ENCODE data around the gene WDR70.
"Not testable (repeated sequence)": the region's sequence is repeated elsewhere in the genome, so short reads cannot be mapped to it uniquely, and the experiment has no call there.

Gene WDR70

GRCh38 chr5:37679903-37680302, 300.8 kb downstream of the WDR70 start:
- H3K4me1 ChIP-seq (ENCODE audit: control insufficient read depth in 2 of 2, insufficient read depth in 1 of 2, low read depth in 1 of 2, low read length in 2 of 2); H3K14ac ChIP-seq (ENCODE audit: low read length); H3K9me3 ChIP-seq (replicated peaks in 1 of 2; ENCODE audit: control insufficient read depth in 2 of 2, insufficient read depth in 1 of 2, low read depth in 1 of 2, low read length in 2 of 2); H3K79me1 ChIP-seq (ENCODE audit: low read depth, low read length); H2BK12ac ChIP-seq (ENCODE audit: low read length); H3K18ac ChIP-seq (ENCODE audit: low read length); H2BK120ac ChIP-seq (ENCODE audit: low read depth, low read length); H3K27me3 ChIP-seq (ENCODE audit: control insufficient read depth in 3 of 3, insufficient read depth in 3 of 3, low read depth in 1 of 3, low read length in 3 of 3); H2BK15ac ChIP-seq (ENCODE audit: low read length); H3K23ac ChIP-seq (ENCODE audit: low read depth, low read length, poor library complexity); H3K9ac ChIP-seq (ENCODE audit: low read depth, low read length, poor library complexity); H3K36me3 ChIP-seq (replicated peaks in 1 of 2; ENCODE audit: control insufficient read depth in 2 of 2, insufficient read depth in 2 of 2, low read length in 2 of 2); H4K8ac ChIP-seq (ENCODE audit: low read depth, low read length); H4K91ac ChIP-seq (ENCODE audit: low read depth, low read length, poor library complexity); H2BK5ac ChIP-seq (ENCODE audit: low read length); H2AFZ ChIP-seq (ENCODE audit: low read length); H3K27ac ChIP-seq (replicated peaks; ENCODE audit: low read length); H3K4me2 ChIP-seq (ENCODE audit: insufficient read depth, low read length, poor library complexity, severe bottlenecking); DNase-seq (ENCODE audit: low spot score); H3K4me3 ChIP-seq (ENCODE audit: low read length in 2 of 2); H2AK5ac ChIP-seq (ENCODE audit: low read depth, low read length); H3K4ac ChIP-seq (ENCODE audit: low read length): not testable (repeated sequence)
- WGBS, 2 donors (ENCODE audit: extremely low coverage in 2 of 2, insufficient read length in 2 of 2, insufficient replicate concordance in 1 of 2) = no CpG with 5 or more reads among the region's 4 CpGs

- no peak overlapping the region for H3K4me2 ChIP-seq (ENCODE audit: insufficient read depth, low read length, poor library complexity, severe bottlenecking)
- no peak overlapping the region for H2AFZ ChIP-seq (ENCODE audit: low read length)
- H2BK12ac ChIP-seq (ENCODE audit: low read length) = no peak overlapping the region
- no peak overlapping the region for H3K14ac ChIP-seq (ENCODE audit: low read length)
- no peak overlapping the region for H3K4me3 ChIP-seq (ENCODE audit: low read length in 2 of 2)
- H3K4me1 ChIP-seq (ENCODE audit: control insufficient read depth in 2 of 2, insufficient read depth in 1 of 2, low read depth in 1 of 2, low read length in 2 of 2) = no peaks in the 10 kb centered on the region
- no peak overlapping the region for H2BK15ac ChIP-seq (ENCODE audit: low read length)
- WGBS, 2 donors (ENCODE audit: extremely low coverage in 2 of 2, insufficient read length in 2 of 2, insufficient replicate concordance in 1 of 2) = no CpG with 5 or more reads among the region's 1 CpG
- H3K27me3 ChIP-seq (ENCODE audit: control insufficient read depth in 3 of 3, insufficient read depth in 3 of 3, low read depth in 1 of 3, low read length in 3 of 3) = no peaks in the 10 kb centered on the region
- H3K27ac ChIP-seq (replicated peaks; ENCODE audit: low read length) = no peak overlapping the region
- peaks cover 5% of the 10 kb centered on the region for H3K79me1 ChIP-seq (ENCODE audit: low read depth, low read length)
- H2BK5ac ChIP-seq (ENCODE audit: low read length) = no peak overlapping the region
- H4K91ac ChIP-seq (ENCODE audit: low read depth, low read length, poor library complexity) = no peak overlapping the region
- H3K9ac ChIP-seq (ENCODE audit: low read depth, low read length, poor library complexity) = no peak overlapping the region
- H3K36me3 ChIP-seq (replicated peaks in 1 of 2; ENCODE audit: control insufficient read depth in 2 of 2, insufficient read depth in 2 of 2, low read length in 2 of 2) = no peaks in the 10 kb centered on the region
- no peak overlapping the region for H4K8ac ChIP-seq (ENCODE audit: low read depth, low read length)
- H3K4ac ChIP-seq (ENCODE audit: low read length) = no peak overlapping the region
- DNase-seq (ENCODE audit: low spot score) = no peak
- H2BK120ac ChIP-seq (ENCODE audit: low read depth, low read length) = no peak overlapping the region
- H3K9me3 ChIP-seq (replicated peaks in 1 of 2; ENCODE audit: control insufficient read depth in 2 of 2, insufficient read depth in 1 of 2, low read depth in 1 of 2, low read length in 2 of 2) = peaks cover 0 to 1% of the 10 kb centered on the region in 2 donors
- H3K23ac ChIP-seq (ENCODE audit: low read depth, low read length, poor library complexity) = no peak overlapping the region
- H3K18ac ChIP-seq (ENCODE audit: low read length) = no peak overlapping the region
- no peak overlapping the region for H2AK5ac ChIP-seq (ENCODE audit: low read depth, low read length)
Observed at GRCh38 chr5:37683072-37683471, 304.0 kb downstream of the WDR70 start.

- peak overlapping the region; percentile 89 for H3K14ac ChIP-seq (ENCODE audit: low read length)
- peak overlapping the region; percentile 53 for H2BK5ac ChIP-seq (ENCODE audit: low read length)
- H3K36me3 ChIP-seq (replicated peaks in 1 of 2; ENCODE audit: control insufficient read depth in 2 of 2, insufficient read depth in 2 of 2, low read length in 2 of 2) = no peaks in the 10 kb centered on the region
- peak overlapping the region; percentile 17 for H3K4ac ChIP-seq (ENCODE audit: low read length)
- H3K9me3 ChIP-seq (replicated peaks in 1 of 2; ENCODE audit: control insufficient read depth in 2 of 2, insufficient read depth in 1 of 2, low read depth in 1 of 2, low read length in 2 of 2) = peaks cover 0 to 1% of the 10 kb centered on the region in 2 donors
- H2AFZ ChIP-seq (ENCODE audit: low read length) = no peak overlapping the region
- H3K23ac ChIP-seq (ENCODE audit: low read depth, low read length, poor library complexity) = peak overlapping the region; percentile 65
- H3K27ac ChIP-seq (replicated peaks; ENCODE audit: low read length) = no peak overlapping the region
- no peak overlapping the region for H2BK15ac ChIP-seq (ENCODE audit: low read length)
- H2BK12ac ChIP-seq (ENCODE audit: low read length) = no peak overlapping the region
- no peak overlapping the region for H3K4me2 ChIP-seq (ENCODE audit: insufficient read depth, low read length, poor library complexity, severe bottlenecking)
- WGBS, 2 donors (ENCODE audit: extremely low coverage in 2 of 2, insufficient read length in 2 of 2, insufficient replicate concordance in 1 of 2) = no CpG with 5 or more reads among the region's 3 CpGs
- no peak for DNase-seq (ENCODE audit: low spot score)
- peaks cover 5% of the 10 kb centered on the region for H3K79me1 ChIP-seq (ENCODE audit: low read depth, low read length)
- peak overlapping the region; percentile 17 for H4K8ac ChIP-seq (ENCODE audit: low read depth, low read length)
- no peak overlapping the region for H2AK5ac ChIP-seq (ENCODE audit: low read depth, low read length)
- no peaks in the 10 kb centered on the region for H3K4me1 ChIP-seq (ENCODE audit: control insufficient read depth in 2 of 2, insufficient read depth in 1 of 2, low read depth in 1 of 2, low read length in 2 of 2)
- no peak overlapping the region for H2BK120ac ChIP-seq (ENCODE audit: low read depth, low read length)
- no peak overlapping the region for H3K4me3 ChIP-seq (ENCODE audit: low read length in 2 of 2)
- H3K9ac ChIP-seq (ENCODE audit: low read depth, low read length, poor library complexity) = no peak overlapping the region
- H3K18ac ChIP-seq (ENCODE audit: low read length) = peak overlapping the region; percentile 57
- no peak overlapping the region for H4K91ac ChIP-seq (ENCODE audit: low read depth, low read length, poor library complexity)
- no peaks in the 10 kb centered on the region for H3K27me3 ChIP-seq (ENCODE audit: control insufficient read depth in 3 of 3, insufficient read depth in 3 of 3, low read depth in 1 of 3, low read length in 3 of 3)
Observed at GRCh38 chr5:37685211-37685610, 306.1 kb downstream of the WDR70 start.

GRCh38 chr5:37685816-37686215, 306.7 kb downstream of the WDR70 start:
- Histone ChIP-seq H3K27me3 (ENCODE audit: control insufficient read depth in 3 of 3, insufficient read depth in 3 of 3, low read depth in 1 of 3, low read length in 3 of 3) (no peaks in the 10 kb centered on the region), H3K36me3 (replicated peaks in 1 of 2; ENCODE audit: control insufficient read depth in 2 of 2, insufficient read depth in 2 of 2, low read length in 2 of 2) (no peaks in the 10 kb centered on the region), H2BK12ac (ENCODE audit: low read length) (no peak overlapping the region), H3K79me1 (ENCODE audit: low read depth, low read length) (peaks cover 5% of the 10 kb centered on the region), H3K4ac (ENCODE audit: low read length) (no peak overlapping the region), H3K9ac (ENCODE audit: low read depth, low read length, poor library complexity) (no peak overlapping the region), H4K91ac (ENCODE audit: low read depth, low read length, poor library complexity) (no peak overlapping the region), H3K4me1 (ENCODE audit: control insufficient read depth in 2 of 2, insufficient read depth in 1 of 2, low read depth in 1 of 2, low read length in 2 of 2) (no peaks in the 10 kb centered on the region), H3K4me2 (ENCODE audit: insufficient read depth, low read length, poor library complexity, severe bottlenecking) (no peak overlapping the region), H3K27ac (replicated peaks; ENCODE audit: low read length) (no peak overlapping the region), H3K9me3 (replicated peaks in 1 of 2; ENCODE audit: control insufficient read depth in 2 of 2, insufficient read depth in 1 of 2, low read depth in 1 of 2, low read length in 2 of 2) (no peaks in the 10 kb centered on the region), H3K23ac (ENCODE audit: low read depth, low read length, poor library complexity) (no peak overlapping the region), H2BK120ac (ENCODE audit: low read depth, low read length) (no peak overlapping the region), H2BK5ac (ENCODE audit: low read length) (no peak overlapping the region), H3K14ac (ENCODE audit: low read length) (no peak overlapping the region), H2AFZ (ENCODE audit: low read length) (no peak overlapping the region), H2BK15ac (ENCODE audit: low read length) (no peak overlapping the region), H2AK5ac (ENCODE audit: low read depth, low read length) (no peak overlapping the region), H3K4me3 (ENCODE audit: low read length in 2 of 2) (no peak overlapping the region), H3K18ac (ENCODE audit: low read length) (no peak overlapping the region), H4K8ac (ENCODE audit: low read depth, low read length) (no peak overlapping the region)
- no CpG with 5 or more reads among the region's 7 CpGs for WGBS, 2 donors (ENCODE audit: extremely low coverage in 2 of 2, insufficient read length in 2 of 2, insufficient replicate concordance in 1 of 2)
- DNase-seq (ENCODE audit: low spot score) = no peak

Data from neuronal stem cell (in vitro differentiated cells).